K562 (cell line): ENCODE data around the gene GIMAP8. TPM values are rescaled to one million over a fixed set of nuclear protein-coding genes. Genes with fewer than 3 reads are reported as not detected.

ENCODE experiments used
- ATAC-seq: fragments of 200-7000 bp; cut with Tn5 transposase; 3 replicates; pipeline ENCODE4 v1.9.1; 2020; ENCODE audit warnings: moderate library complexity
- BruUV-seq: library from RNA; stranded (reverse); fragments of 400-500 nt; replicated peaks from 2 replicates; lab custom pipeline; 2021; lab: Mats Ljungman, UMichigan
- CTCF ChIA-PET: fragments of 300-600 bp; formaldehyde crosslinking; extraction: SDS; loops from one replicate; lab custom pipeline; 2021; ENCODE audit warnings: low intra/inter-chr PET ratio; lab: Yijun Ruan, JAX
- POLR2A ChIA-PET: fragments of 300-600, 350-650 bp; sonication (Branson Sonifier 250); formaldehyde crosslinking; extraction: SDS; loops from one replicate; lab custom pipeline; 2021; ENCODE audit warnings: antibody characterized with exemption, inconsistent platforms; lab: Yijun Ruan, JAX
- DNase-seq, 4 experiments: peaks; one replicate each; pipeline versions ENCODE4 v3.0.0 to v3.0.0-alpha.2; 2011 to 2018; ENCODE audit warnings: low spot score in 3 of 4, mixed read lengths in 3 of 4; ENCODE audit errors: extremely low read depth in 1 of 4
- FAIRE-seq: peaks from 2 replicates; lab custom pipeline; 2011; peaks lifted over from hg19 to GRCh38; lab: Jason Lieb, UNC
- H2AFZ ChIP-seq: 2 replicates; pipeline ENCODE4 v1.6.0; 2011; ENCODE audit warnings: low read depth, low read length, control low read depth, inconsistent platforms
- H3K27ac ChIP-seq: fragments of 200-600 bp; 3 replicates; pipeline ENCODE4 v1.8.0; 2011; ENCODE audit warnings: low read depth, mild to moderate bottlenecking, control low read depth, inconsistent platforms, low read length, moderate library complexity, mixed read lengths; ENCODE audit errors: extremely low read depth
- H3K27me3 ChIP-seq, 2 experiments: fragments of 300-600 bp in 1 of 2; 2 replicates in 1 of 2; 3 replicates in 1 of 2; pipeline versions ENCODE4 v1.6.0 to v1.8.0; 2011; ENCODE audit warnings: inconsistent platforms in 2 of 2, low read length in 2 of 2, mild to moderate bottlenecking in 1 of 2, mixed read lengths in 1 of 2, moderate library complexity in 1 of 2; ENCODE audit not compliant: control insufficient read depth in 2 of 2, insufficient read depth in 2 of 2
- H3K36me3 ChIP-seq: fragments of 300-600 bp; 3 replicates; pipeline ENCODE4 v1.8.0; 2011; ENCODE audit warnings: mild to moderate bottlenecking, low read length, inconsistent platforms; ENCODE audit not compliant: control insufficient read depth, insufficient read depth
- H3K4me1 ChIP-seq, 2 experiments: fragments of 200-600 bp in 1 of 2; replicated peaks in 1 of 2; 2 replicates in 1 of 2; 3 replicates in 1 of 2; pipeline versions ENCODE4 v1.5.1 to v1.8.0; 2011; ENCODE audit warnings: inconsistent platforms in 2 of 2, low read length in 2 of 2, mild to moderate bottlenecking in 1 of 2, mixed read lengths in 1 of 2, moderate library complexity in 1 of 2; ENCODE audit not compliant: control insufficient read depth in 2 of 2, insufficient read depth in 2 of 2
- H3K4me2 ChIP-seq: 2 replicates; pipeline ENCODE4 v1.6.1; 2011; ENCODE audit warnings: low read length, control low read depth, inconsistent platforms, mixed read lengths; ENCODE audit not compliant: insufficient read depth
- H3K4me3 ChIP-seq: fragments of 200-600 bp; sonication (generic), shearing (Covaris generic); 2 replicates; pipeline ENCODE4 v1.5.1; 2016; ENCODE audit warnings: control low read depth, inconsistent platforms
- H3K79me2 ChIP-seq: fragments of 200-600 bp; 3 replicates; pipeline ENCODE4 v1.8.0; 2011; ENCODE audit warnings: low read length, inconsistent platforms; ENCODE audit not compliant: control insufficient read depth, insufficient read depth
- H3K9ac ChIP-seq, 2 experiments: 2 replicates each; pipeline versions ENCODE4 v1.6.0 to v1.6.1; 2011; ENCODE audit warnings: low read depth in 2 of 2, low read length in 2 of 2, control low read depth in 1 of 2, inconsistent platforms in 1 of 2, mild to moderate bottlenecking in 1 of 2, mixed read lengths in 1 of 2; ENCODE audit not compliant: insufficient read depth in 1 of 2
- H3K9me1 ChIP-seq: one replicate; pipeline ENCODE4 v1.6.0; 2011; ENCODE audit warnings: inconsistent platforms, mild to moderate bottlenecking, low read length, moderate library complexity; ENCODE audit not compliant: control insufficient read depth, insufficient read depth
- H3K9me3 ChIP-seq: replicated peaks from 2 replicates; pipeline ENCODE4 v1.5.1; 2011; ENCODE audit warnings: low read depth, low read length, inconsistent platforms; ENCODE audit not compliant: control insufficient read depth, insufficient read depth
- H4K20me1 ChIP-seq: replicated peaks from 2 replicates; pipeline ENCODE4 v1.6.1; 2011; ENCODE audit warnings: low read length, inconsistent platforms, mixed read lengths; ENCODE audit not compliant: control insufficient read depth, insufficient read depth
- ETV5 ChIP-seq: sonication (generic); formaldehyde crosslinking; IDR thresholded peaks from 2 replicates; pipeline ENCODE4 v1.4.0; 2020; ENCODE audit warnings: low read depth, mild to moderate bottlenecking, missing genetic modification reagents
- FOXJ3 ChIP-seq: sonication (generic); formaldehyde crosslinking; IDR thresholded peaks from 2 replicates; pipeline ENCODE4 v1.4.0; 2020; ENCODE audit warnings: mild to moderate bottlenecking, missing genetic modification reagents
- KHSRP ChIP-seq: fragments of 450-650 bp; IDR thresholded peaks from 2 replicates; pipeline ENCODE4 v1.6.1; 2017
- KLF10 ChIP-seq: fragments of 250-450 bp; sonication (Bioruptor Pico); IDR thresholded peaks from 2 replicates; pipeline ENCODE4 v1.6.1; 2021; ENCODE audit warnings: matching md5 sums
- NONO ChIP-seq, 2 experiments: fragments of 200-400 bp in 1 of 2; fragments of 450-650 bp in 1 of 2; formaldehyde crosslinking in 1 of 2; IDR thresholded peaks; 2 replicates each; pipeline ENCODE4 v1.6.1; 2017; ENCODE audit warnings: low read depth in 2 of 2, mild to moderate bottlenecking in 2 of 2, moderate library complexity in 2 of 2, low read length in 1 of 2
- PHTF2 ChIP-seq: fragments of 250-450 bp; sonication (Bioruptor Pico); IDR thresholded peaks from 2 replicates; pipeline ENCODE4 v1.5.0; 2021; ENCODE audit warnings: mild to moderate bottlenecking
- PRPF4 ChIP-seq: fragments of 200-400 bp; formaldehyde crosslinking; IDR thresholded peaks from one replicate; pipeline ENCODE4 v1.6.1; 2017; ENCODE audit warnings: low read length, low read depth, mild to moderate bottlenecking; ENCODE audit not compliant: insufficient read depth, poor library complexity, severe bottlenecking
- RHOXF2B ChIP-seq: fragments of 250-450 bp; sonication (Bioruptor Pico); conservative IDR thresholded peaks from 2 replicates; pipeline ENCODE4 v1.5.1; 2021
- ZNF174 ChIP-seq: fragments of 250-450 bp; sonication (Bioruptor Pico); IDR thresholded peaks from 2 replicates; pipeline ENCODE4 v1.4.0; 2020; ENCODE audit warnings: mild to moderate bottlenecking
- ZNF24 ChIP-seq: fragments of 450-650 bp; IDR thresholded peaks from 2 replicates; pipeline ENCODE4 v1.6.1; 2016
- ZNF324 ChIP-seq: fragments of 250-450 bp; sonication (Bioruptor Pico); IDR thresholded peaks from 2 replicates; pipeline ENCODE4 v1.4.0; 2020; ENCODE audit warnings: mild to moderate bottlenecking
- ZSCAN32 ChIP-seq: fragments of 450-650 bp; formaldehyde crosslinking; IDR thresholded peaks from 2 replicates; pipeline ENCODE4 v1.4.0; 2020; ENCODE audit warnings: mild to moderate bottlenecking, moderate library complexity
- WGBS: fragments of 100-300 bp; shearing (Covaris generic); methylation state at CpG from one replicate; pipeline ENCODE4 v1.1.6; 2016; ENCODE audit warnings: low coverage, mixed read lengths; ENCODE audit not compliant: insufficient coverage; ENCODE audit errors: missing lambda C conversion rate; 5-methylcytosine and 5-hydroxymethylcytosine counted together
- in situ Hi-C: fragments of 300-500 bp; cut with MboI; formaldehyde crosslinking; loops from 4 replicates; pipeline ENCODE4 v1.15.0; 2018; ENCODE audit warnings: inconsistent platforms, mixed read lengths
- intact Hi-C: fragments of 100-400 bp; cut with micrococcal nuclease; formaldehyde crosslinking; loops from 2 replicates; pipeline ENCODE4 v1.14.2; 2022
- polyA plus RNA-seq, 8 experiments: library from polyadenylated mRNA; depleted of rRNA in 4 of 8; stranded (reverse) in 5 of 8; unstranded in 3 of 8; fragments of >200 nt; fragmentation: Nextera tagmentation in 2 of 8; fragmentation: Illumina TruSeq in 1 of 8; extraction: Ambion mirVana in 2 of 8; extraction: Trizol in 1 of 8; gene quantifications; 2 replicates each; pipeline versions ENCODE4 v1.2.1 to v1.2.3, GENCODE V29; 2011 to 2014; ENCODE audit warnings: inconsistent platforms in 1 of 8, missing spikeins in 1 of 8
- total RNA-seq, 7 experiments: library from RNA; depleted of rRNA in 6 of 7; stranded (reverse); fragments of >200 nt in 6 of 7; fragmentation: Illumina TruSeq in 2 of 7; extraction: Trizol in 2 of 7; gene quantifications; 2 replicates each; pipeline versions ENCODE4 v1.2.1 to v1.2.3, GENCODE V29; 2011 to 2021; ENCODE audit warnings: low replicate concordance in 1 of 7
- TF ChIP-seq, protein P1 (sequence below): fragments of 250-450 bp; sonication (Bioruptor Pico); IDR thresholded peaks from 2 replicates; pipeline ENCODE4 v1.9.0; 2021; ENCODE audit warnings: mild to moderate bottlenecking, inconsistent platforms

The GIMAP8 gene
- total and polyA plus RNA-seq, 9 of the 15 experiments (the other 6 are each of a cell fraction or from before 2014, with no cell fraction given), result not detected

DNA sequence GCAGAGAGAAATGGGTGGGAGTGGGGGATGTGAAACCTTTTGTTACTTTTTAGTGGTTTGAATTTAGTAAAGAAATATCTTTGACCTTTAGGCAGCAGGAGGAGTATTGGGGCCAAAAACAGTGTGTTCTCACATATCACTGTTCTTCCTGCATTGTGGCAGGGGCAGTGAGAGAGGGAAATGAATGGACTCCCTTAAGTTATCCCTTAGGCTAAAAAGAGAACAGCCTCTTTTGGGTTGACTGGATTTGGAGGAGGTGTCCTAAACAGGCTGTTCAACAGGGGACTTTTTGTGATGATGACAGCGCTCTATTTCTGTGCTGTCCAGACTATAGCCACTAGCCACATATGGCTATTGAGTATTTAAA, 49.0 kb upstream of the GIMAP8 start:
- in situ Hi-C loops, result no loop called here
- Histone ChIP-seq H3K27me3 (no peaks in the 10 kb centered on the region), H3K4me2 (no peak overlapping the region), H3K4me1 (peaks cover 57 to 73% of the 10 kb centered on the region in 2 experiments), H3K79me2 (peaks cover 21% of the 10 kb centered on the region; the same call in 2 of the 3 replicates), H3K9ac (peak overlapping the region in 1 of 2 experiments; percentile 12; a peak in 1 of 4 replicates), H4K20me1 (no peaks in the 10 kb centered on the region), H3K4me3 (no peak overlapping the region), H3K27ac (no peak overlapping the region; the same call in 2 of the 3 replicates), H3K36me3 (peaks cover 22% of the 10 kb centered on the region; the same call in 2 of the 3 replicates), H2AFZ (no peak overlapping the region), H3K9me3 (no peaks in the 10 kb centered on the region)
- ChIA-PET POLR2A (interaction anchor here (0.6 to 3.7 kb wide), 10 partner anchors 8 to 1544 kb away, joined by 3 to 20 read pairs (median 4); partner anchors contain the start of gene REPIN1), CTCF (no interaction called here)
- no TSS peak for BruUV-seq
- WGBS, result 96% methylated on average over 1 of the region's 1 CpG
- FAIRE-seq (no peak), DNase-seq (no peak)
- intact Hi-C loops, result loop anchor here (2.0 kb wide), 1 partner anchor 33 kb away; the partner anchor contains the start of gene REPIN1
- TF ChIP-seq, protein P1, sequence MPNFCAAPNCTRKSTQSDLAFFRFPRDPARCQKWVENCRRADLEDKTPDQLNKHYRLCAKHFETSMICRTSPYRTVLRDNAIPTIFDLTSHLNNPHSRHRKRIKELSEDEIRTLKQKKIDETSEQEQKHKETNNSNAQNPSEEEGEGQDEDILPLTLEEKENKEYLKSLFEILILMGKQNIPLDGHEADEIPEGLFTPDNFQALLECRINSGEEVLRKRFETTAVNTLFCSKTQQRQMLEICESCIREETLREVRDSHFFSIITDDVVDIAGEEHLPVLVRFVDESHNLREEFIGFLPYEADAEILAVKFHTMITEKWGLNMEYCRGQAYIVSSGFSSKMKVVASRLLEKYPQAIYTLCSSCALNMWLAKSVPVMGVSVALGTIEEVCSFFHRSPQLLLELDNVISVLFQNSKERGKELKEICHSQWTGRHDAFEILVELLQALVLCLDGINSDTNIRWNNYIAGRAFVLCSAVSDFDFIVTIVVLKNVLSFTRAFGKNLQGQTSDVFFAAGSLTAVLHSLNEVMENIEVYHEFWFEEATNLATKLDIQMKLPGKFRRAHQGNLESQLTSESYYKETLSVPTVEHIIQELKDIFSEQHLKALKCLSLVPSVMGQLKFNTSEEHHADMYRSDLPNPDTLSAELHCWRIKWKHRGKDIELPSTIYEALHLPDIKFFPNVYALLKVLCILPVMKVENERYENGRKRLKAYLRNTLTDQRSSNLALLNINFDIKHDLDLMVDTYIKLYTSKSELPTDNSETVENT, result no peak
- TF ChIP-seq KHSRP (no peak), RHOXF2B (CRISPR knock-in tag) (no peak), ETV5 (CRISPR knock-in tag) (no peak), ZSCAN32 (CRISPR knock-in tag) (no peak), FOXJ3 (CRISPR knock-in tag) (no peak), ZNF24 (no peak), ZNF174 (no peak), KLF10 (CRISPR knock-in tag) (no peak), NONO (IDR thresholded peaks at IDR 0.05; ENCODE audit: low read depth in 2 of 2, low read length in 1 of 2) (no peak), PHTF2 (CRISPR knock-in tag) (no peak), ZNF324 (CRISPR knock-in tag) (no peak), PRPF4 (no peak)
- TF ChIP-seq, all 486 proteins: peak for 0
- peaks cover 10% of the 10 kb centered on the region for H3K9me1 ChIP-seq
- no peak for ATAC-seq
